Measurements from ENCODE around the gene HPS3.
"Not testable (repeated sequence)": the region's sequence is repeated elsewhere in the genome, so short reads cannot be mapped to it uniquely, and the experiment has no call there.

HPS3 gene

GRCh38 chr3:149186219-149186618, 56.8 kb downstream of the HPS3 start:
- H3K4me3 ChIP-seq (ENCODE audit: low read depth, low read length), result no peak overlapping the region
- TF ChIP-seq CTCF (IDR thresholded peaks at IDR 0.05; ENCODE audit: low read depth, low read length), result no peak

- H3K4me3 ChIP-seq (ENCODE audit: low read depth, low read length), result no peak overlapping the region
- TF ChIP-seq CTCF (IDR thresholded peaks at IDR 0.05; ENCODE audit: low read depth, low read length), result no peak
Observed at GRCh38 chr3:149186721-149187120, 57.3 kb downstream of the HPS3 start.

GRCh38 chr3:149188494-149188893, 59.1 kb downstream of the HPS3 start:
- no peak overlapping the region for H3K4me3 ChIP-seq (ENCODE audit: low read depth, low read length)
- TF ChIP-seq CTCF (IDR thresholded peaks at IDR 0.05; ENCODE audit: low read depth, low read length), result no peak

- no peak for TF ChIP-seq CTCF (IDR thresholded peaks at IDR 0.05; ENCODE audit: low read depth, low read length)
- H3K4me3 ChIP-seq (ENCODE audit: low read depth, low read length), result no peak overlapping the region
Observed at GRCh38 chr3:149195221-149195620, 65.8 kb downstream of the HPS3 start.

GRCh38 chr3:149196805-149197592, 67.6 kb downstream of the HPS3 start:
- not testable (repeated sequence) for H3K4me3 ChIP-seq (ENCODE audit: low read depth, low read length)

GRCh38 chr3:149197669-149198068, 68.2 kb downstream of the HPS3 start:
- no peak for TF ChIP-seq CTCF (IDR thresholded peaks at IDR 0.05; ENCODE audit: low read depth, low read length)
- no peak overlapping the region for H3K4me3 ChIP-seq (ENCODE audit: low read depth, low read length)

GRCh38 chr3:149198611-149199010, 69.2 kb downstream of the HPS3 start:
- no peak overlapping the region for H3K4me3 ChIP-seq (ENCODE audit: low read depth, low read length)

More at GRCh38 chr3:149198611-149199010, 69.2 kb downstream of the HPS3 start:
- no peak for TF ChIP-seq CTCF (IDR thresholded peaks at IDR 0.05; ENCODE audit: low read depth, low read length)

Measured in WI38 (cell line).